Fibroblast of skin of left quadriceps (primary cell): ENCODE measurements around the gene DBNDD1.
A peak's percentile ranks its signal among the peaks of the same experiment; 100 is the strongest.
"Not testable (repeated sequence)": the region's sequence is repeated elsewhere in the genome, so short reads cannot be mapped to it uniquely, and the experiment has no call there.

Source experiments
- DNase-seq, 2 experiments: peaks; one replicate each; pipeline ENCODE4 v3.0.0-alpha.2; 2013; ENCODE audit warnings: low read depth in 2 of 2

DBNDD1 gene

DNA sequence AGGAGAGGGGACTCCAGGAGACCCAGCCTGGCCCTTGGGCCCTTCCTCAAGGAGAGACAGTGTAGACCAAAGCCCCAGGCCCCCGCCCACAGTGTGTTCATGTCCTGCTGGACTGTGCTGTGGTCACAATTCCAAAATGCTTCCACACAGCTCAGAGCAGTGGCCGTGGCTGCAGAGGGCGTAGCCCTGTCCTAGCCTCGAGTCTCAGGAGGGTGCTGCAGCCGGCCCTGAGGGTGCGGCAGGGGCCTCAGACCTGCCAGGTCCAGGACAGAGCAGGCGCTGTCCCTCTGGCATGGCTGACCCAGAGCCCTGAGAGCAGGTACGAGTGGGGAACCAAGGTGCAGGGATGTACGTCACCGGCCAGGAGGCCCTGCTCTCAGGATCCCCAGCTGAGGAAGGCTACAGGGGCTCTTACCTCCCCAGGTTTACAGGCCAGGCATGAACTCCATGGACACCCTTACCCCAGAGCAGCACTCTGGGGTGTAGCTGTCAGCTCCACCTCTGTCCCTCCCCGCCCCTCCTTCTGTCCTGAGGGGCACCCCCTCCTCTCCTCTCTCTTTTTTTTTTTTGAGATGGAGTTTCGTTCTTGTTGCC lies 7.3 kb downstream of the DBNDD1 start:
- no peak for DNase-seq

DNA sequence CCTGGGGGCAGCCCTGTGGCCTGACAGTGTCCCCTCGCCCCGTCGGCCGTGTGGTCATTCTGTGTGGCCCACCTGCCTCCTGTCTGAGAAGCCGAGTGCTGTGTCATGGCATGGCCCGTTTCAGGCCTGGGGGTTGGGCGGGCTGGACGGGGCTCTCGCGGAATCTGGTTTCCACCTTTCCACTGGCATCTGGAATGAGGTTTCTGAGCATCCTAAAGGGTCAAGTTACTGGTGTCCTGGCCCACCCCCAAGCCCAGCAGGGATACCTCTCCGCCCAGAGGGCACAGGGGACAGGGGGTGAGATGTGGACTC lies 7.8 kb downstream of the DBNDD1 start:
- DNase-seq = no peak

- DNase-seq = no peak
Measured at GRCh38 chr16:90010676-90011507, 8.4 kb downstream of the DBNDD1 start.

DNA sequence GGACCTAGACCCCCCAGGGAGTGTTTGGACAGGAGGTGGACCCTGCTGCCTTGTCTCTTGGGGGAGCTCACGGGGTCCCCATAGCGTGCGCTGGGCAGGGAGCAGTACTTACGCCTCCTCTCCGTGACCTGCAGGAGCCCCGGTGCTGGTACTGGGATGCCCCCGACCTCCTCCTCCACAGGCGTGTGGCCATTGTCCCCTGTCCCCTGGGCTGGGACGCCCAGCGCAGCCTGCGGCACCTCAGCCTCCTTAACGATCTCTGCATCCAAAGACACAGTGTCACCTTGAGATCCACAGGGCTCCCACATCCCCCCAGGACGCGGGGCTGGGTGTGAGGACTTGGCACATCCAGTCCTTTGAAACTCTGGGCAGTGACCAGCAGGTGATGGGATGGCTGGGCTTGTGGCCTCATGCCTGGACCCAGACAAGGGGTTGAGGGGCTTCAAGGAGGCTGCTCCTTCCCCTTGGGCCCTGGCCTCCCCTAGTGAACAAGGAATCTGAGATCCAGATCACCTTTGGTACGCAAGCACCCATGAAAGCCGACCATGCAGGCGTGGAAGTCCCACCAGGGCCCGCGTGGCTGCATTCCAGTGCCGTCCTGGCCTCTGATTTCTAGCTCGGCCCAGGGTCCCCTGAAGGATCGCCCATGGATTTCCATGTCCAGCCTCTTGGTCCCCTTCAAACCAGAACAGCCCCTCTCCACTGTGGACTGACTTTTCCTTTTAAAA lies 9.9 kb downstream of the DBNDD1 start:
- no peak for DNase-seq

GRCh38 chr16:90008708-90009145 lies 10.5 kb downstream of the DBNDD1 start:
- DNase-seq = no peak

DNA sequence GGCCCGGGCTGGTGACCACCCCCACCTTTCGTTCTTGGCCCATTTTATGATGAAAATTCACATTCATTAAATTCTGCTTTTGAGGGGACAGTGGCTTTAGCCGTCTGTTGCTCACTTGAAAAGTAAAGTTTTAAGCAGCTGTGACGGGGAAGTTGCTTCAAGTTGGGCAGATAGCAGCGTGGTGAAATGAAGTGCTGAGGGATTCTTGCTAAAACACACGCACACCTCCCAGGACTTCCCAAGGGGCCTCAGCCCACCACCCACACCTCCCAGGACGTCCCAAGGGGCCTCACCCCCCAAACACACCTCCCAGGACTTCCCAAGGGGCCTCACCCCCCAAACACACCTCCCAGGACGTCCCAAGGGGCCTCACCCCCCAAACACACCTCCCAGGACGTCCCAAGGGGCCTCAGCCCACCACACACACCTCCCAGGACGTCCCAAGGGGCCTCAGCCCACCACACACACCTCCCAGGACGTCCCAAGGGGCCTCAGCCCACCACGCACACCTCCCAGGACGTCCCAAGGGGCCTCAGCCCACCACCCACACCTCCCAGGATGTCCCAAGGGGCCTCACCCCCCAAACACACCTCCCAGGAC lies 11.5 kb downstream of the DBNDD1 start:
- DNase-seq = not testable (repeated sequence)

DNA sequence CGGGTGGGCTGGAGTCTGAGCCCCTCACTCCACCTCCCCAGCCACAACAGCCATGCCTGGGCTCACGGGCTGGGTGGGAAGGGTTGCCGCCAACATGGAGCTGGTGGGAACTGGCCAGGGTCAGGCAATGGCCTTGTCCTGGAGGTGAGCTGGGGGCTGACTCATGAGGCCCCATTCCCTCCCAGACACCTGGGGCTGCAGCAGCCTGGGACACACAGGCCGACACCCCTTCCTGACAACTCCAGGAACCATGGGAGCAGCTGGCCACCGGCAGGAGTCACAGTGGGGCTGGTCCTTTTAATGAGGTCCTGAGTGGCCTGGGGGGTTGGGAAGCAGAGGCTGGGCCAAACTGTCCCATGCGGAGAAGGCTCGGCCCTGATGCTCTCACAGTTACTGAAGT lies 12.2 kb downstream of the DBNDD1 start:
- no peak for DNase-seq

DNA sequence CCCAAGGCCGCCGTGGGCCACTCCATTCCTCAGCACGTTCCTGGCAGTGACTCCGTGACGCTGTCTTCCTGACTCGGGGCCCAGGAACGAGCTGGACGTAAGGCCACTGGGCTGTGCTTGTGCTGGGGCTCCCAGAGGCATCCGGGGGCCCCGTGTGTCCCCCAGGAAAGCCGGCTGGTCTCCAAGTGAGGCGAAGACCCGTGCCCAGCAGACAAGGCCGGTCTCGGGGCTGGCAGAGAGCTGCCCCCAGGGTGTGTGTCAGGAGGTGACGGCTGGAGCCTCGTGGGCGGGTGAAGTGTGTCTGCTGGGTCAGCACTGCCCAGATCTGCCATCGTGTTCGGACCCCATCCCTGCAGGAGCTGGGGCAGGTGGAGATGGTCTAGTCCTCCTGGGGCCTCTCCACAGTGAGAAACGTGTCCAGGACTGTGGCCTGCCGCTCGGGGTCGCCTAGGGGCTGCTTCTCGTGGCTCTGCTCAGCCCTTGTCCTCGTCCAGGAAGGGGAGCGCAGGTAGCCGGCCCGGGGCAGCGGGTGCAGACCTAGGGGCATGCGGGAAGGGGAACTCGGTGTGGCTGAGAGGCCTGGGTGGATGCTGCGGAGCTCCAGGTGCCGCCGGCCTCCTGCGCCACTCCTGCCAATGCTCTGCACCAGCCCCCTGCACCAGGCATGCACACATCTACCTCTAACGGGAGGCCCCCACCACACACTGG lies 13.1 kb downstream of the DBNDD1 start:
- no peak for DNase-seq

DNA sequence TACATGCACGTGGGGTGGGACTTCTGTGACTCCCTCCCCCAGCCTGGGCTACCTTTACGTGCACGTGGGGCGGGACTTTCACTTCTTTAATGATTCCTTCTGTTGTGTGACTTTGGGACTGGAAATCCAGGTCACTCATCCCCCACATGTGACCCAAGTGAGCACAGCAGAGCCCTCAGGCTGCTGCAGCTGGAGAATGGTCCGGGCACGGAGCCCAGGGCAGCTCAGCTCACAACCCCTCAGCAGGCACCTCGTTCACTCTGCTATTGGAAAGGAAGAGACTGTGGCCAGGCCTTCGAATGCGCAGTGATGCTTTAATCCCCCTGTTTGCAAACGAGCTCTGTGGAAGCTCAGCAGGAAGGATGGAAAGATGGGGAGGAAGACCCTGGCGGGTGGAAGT lies 14.7 kb downstream of the DBNDD1 start:
- no peak for DNase-seq

GRCh38 chr16:90002759-90003158 lies 16.5 kb downstream of the DBNDD1 start:
- no peak for DNase-seq

DNA sequence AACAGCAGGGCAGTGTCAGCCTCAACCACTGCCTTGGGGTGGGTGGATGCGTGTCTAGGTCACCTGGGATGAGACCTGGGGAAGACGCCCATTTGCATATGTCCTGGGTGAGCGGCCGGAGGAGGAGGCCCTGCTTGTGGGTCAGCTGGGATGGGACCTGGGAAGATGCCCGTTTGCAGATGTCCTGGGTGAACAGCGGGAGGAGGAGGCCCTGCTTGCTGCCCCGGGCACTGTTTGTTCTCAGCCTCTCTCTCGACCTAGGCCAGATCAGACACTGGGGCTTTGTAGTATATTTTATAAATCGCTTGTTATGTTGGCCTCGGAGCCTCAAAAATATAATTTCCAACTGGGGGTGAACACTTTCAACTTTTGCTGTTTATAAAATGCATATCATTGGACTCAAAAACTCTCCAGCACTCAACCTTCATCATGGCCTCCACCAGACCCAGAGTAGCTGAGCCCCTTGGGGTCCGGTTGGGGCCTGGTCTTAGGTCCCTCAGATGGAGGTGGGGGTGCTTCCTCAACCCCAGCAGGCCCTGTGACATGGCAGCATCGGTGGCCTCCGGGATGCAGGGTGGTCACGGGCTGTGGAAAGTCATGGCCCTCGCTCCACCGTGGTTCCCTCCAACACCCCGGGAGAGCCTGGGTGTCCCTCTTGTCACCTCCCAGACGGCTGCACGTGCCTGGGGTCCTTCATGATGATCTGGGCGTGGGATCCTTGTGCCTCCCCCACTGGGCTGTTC lies 17.3 kb downstream of the DBNDD1 start:
- no peak for DNase-seq

DNA sequence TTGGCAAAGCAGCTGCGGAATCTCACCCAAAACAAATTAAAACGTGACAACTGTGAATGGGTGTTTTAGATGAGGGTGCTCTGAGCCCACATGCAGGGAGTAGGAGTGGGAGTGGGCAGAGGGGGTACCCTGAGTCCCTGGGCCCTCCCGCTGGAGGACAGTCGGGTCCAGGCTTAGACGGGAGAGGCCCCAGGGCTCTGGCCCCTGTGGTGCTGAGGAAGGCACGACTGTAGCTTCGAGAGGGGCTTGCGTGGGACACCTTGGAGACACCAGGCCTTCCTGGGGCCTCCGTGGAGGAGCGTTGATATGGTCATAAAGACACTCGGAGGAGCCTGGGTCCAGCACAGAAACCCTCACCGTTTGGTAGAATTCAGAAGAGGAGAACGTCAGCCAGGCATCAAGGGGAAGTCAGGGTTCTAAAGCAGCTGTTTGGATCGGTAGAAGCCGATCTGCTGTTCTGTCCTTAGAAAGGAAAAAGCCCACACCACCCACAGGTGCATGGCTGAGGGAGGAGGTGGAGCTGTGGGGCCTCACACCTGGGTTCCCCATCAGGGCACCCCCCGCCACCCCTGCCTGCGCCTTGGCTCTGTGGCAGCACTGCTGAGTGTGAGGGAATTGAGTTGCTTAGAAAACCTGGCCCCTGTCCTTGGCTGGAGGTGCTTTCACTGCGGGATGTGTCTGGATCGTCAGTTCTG lies 18.4 kb downstream of the DBNDD1 start:
- DNase-seq = no peak

GRCh38 chr16:89999831-90000574 lies 19.3 kb downstream of the DBNDD1 start:
- DNase-seq = no peak

DNA sequence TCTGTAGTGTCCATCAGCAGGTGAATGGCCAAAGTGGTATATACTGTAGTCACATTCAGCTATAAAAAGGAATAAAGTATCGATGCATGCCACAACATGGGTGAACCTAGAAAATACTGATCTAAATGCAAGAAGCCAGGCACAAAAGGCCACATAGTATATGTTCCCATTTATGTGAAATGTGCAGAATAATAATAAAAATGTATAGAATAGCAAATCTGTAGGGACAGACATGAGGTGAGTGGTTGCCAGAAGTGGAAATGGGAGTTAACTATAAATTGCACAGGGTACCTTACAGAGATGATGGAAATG lies 23.1 kb downstream of the DBNDD1 start:
- DNase-seq = no peak

DNA sequence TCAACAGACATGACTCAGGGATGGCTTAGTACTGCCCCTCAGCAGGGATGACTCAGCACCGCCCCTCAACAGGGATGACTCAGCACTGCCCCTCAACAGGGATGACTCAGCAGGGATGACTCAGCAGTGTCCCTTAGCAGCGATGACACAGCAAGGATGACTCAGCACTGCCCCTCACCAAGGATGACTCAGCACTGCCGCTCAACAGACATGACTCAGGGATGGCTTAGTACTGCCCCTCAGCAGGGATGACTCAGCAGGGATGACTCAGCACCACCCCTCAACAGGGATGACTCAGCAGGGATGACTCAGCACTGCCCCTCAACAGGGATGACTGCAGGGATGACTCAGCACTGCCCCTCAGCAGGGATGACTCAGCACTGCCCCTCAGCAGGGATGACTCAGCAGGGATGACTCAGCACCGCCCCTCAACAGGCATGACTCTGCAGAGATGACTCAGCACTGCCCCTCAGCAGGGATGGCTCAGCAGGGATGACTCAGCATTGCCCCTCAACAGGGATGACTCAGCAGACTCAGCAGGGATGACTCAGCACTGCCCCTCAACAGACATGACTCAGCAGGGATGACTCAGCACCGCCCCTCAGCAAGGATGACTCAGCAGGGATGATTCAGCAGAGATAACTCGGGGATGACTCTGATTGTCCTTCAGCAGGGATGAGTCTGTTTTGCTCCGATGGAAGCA lies 23.6 kb downstream of the DBNDD1 start:
- DNase-seq = peak; percentile 8 to 18

GRCh38 chr16:89994721-89995474 lies 24.4 kb downstream of the DBNDD1 start:
- DNase-seq = peak; percentile 18 to 23

DNA sequence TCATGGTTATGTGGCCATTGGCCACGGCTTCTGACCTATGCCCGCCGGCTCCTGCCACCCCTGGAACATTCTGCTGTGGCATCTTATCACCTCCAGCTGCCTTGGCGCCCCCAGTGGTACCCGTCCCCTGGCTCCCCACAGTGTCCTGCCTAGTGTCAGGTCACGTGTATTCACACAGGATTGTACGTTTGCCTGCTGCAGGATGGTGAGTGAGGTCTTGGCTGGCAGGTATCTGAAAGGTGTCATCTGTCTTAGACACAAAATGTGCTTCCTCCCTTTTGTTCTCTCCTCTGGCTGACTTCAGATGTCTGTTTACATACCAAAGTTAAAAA lies 24.9 kb downstream of the DBNDD1 start:
- DNase-seq = no peak

- no peak for DNase-seq
Measured at GRCh38 chr16:89993971-89994370, 25.3 kb downstream of the DBNDD1 start.

GRCh38 chr16:89993377-89993776 lies 25.9 kb downstream of the DBNDD1 start:
- DNase-seq = no peak
